Natural killer cell (primary cell): ENCODE data around the gene SHB. TPM values are rescaled to one million over a fixed set of nuclear protein-coding genes. Genes with fewer than 3 reads are reported as not detected.

Experiments
- ATAC-seq, 3 donors: fragments of 150-1000 bp in 2 of 3; fragments of 200-7000 bp in 1 of 3; cut with Tn5 transposase; 1 replicate in 1 of 3; 2 replicates in 2 of 3; pipeline ENCODE4 v1.10.0; 2021; ENCODE audit warnings: mild to moderate bottlenecking in 2 of 3, moderate library complexity in 2 of 3
- DNase-seq, 2 donors: peaks; one replicate each; pipeline versions ENCODE4 v3.0.0 to v3.0.0-alpha.2; 2013 to 2021; ENCODE audit warnings: mixed read lengths in 1 of 2
- H3K27ac ChIP-seq: one replicate; pipeline ENCODE4 v1.5.1; 2013; ENCODE audit warnings: mild to moderate bottlenecking, low read length
- H3K27me3 ChIP-seq: one replicate; pipeline ENCODE4 v1.6.1; 2013; ENCODE audit warnings: low read length; ENCODE audit not compliant: control insufficient read depth, insufficient read depth
- H3K36me3 ChIP-seq: one replicate; pipeline ENCODE4 v1.6.1; 2013; ENCODE audit warnings: low read length; ENCODE audit not compliant: control insufficient read depth, insufficient read depth
- H3K4me1 ChIP-seq: one replicate; pipeline ENCODE4 v1.6.1; 2013; ENCODE audit warnings: low read length; ENCODE audit not compliant: control insufficient read depth, insufficient read depth
- H3K4me3 ChIP-seq: one replicate; pipeline ENCODE4 v1.5.1; 2013; ENCODE audit warnings: low read length
- H3K9me3 ChIP-seq: one replicate; pipeline ENCODE4 v1.6.1; 2013; ENCODE audit warnings: low read length; ENCODE audit not compliant: control insufficient read depth, insufficient read depth
- H3K27ac Mint-ChIP-seq, 2 donors: one replicate each; pipeline ENCODE4 v1.8.0; 2022; ENCODE audit warnings: mild to moderate bottlenecking in 2 of 2, mixed read lengths in 2 of 2, moderate library complexity in 1 of 2
- H3K27me3 Mint-ChIP-seq, 2 donors: one replicate each; pipeline ENCODE4 v1.8.0; 2022; ENCODE audit warnings: low read depth in 2 of 2, mixed read lengths in 2 of 2
- H3K36me3 Mint-ChIP-seq: one replicate; pipeline ENCODE4 v1.8.0; 2022; ENCODE audit warnings: mixed read lengths
- H3K4me1 Mint-ChIP-seq, 2 donors: one replicate each; pipeline ENCODE4 v1.8.0; 2022; ENCODE audit warnings: mixed read lengths in 2 of 2
- H3K4me3 Mint-ChIP-seq: one replicate; pipeline ENCODE4 v1.8.0; 2022; ENCODE audit warnings: mild to moderate bottlenecking, moderate library complexity, mixed read lengths
- H3K9me3 Mint-ChIP-seq, 2 donors: one replicate each; pipeline ENCODE4 v1.8.0; 2022; ENCODE audit warnings: mixed read lengths in 2 of 2
- CTCF ChIP-seq: fragments of 200-600 bp; IDR thresholded peaks from one replicate; pipeline ENCODE4 v1.8.0; 2022; ENCODE audit warnings: antibody characterized with exemption
- WGBS: methylation state at CpG from one replicate; pipeline ENCODE4 v1.1.7; 2013; ENCODE audit warnings: missing lambda C conversion rate; ENCODE audit not compliant: insufficient coverage; 5-methylcytosine and 5-hydroxymethylcytosine counted together
- intact Hi-C: fragments of 100-400 bp; cut with micrococcal nuclease; formaldehyde crosslinking; loops from one replicate; pipeline ENCODE4 v1.14.2; 2022
- total RNA-seq, 4 donors: library from RNA; stranded (reverse); fragments of 120-200 nt in 1 of 4; gene quantifications; one replicate each; pipeline versions ENCODE4 v1.2.3 to v1.2.4, GENCODE V29; 2013 to 2022

The SHB gene
- total RNA-seq, 3 donors from 2014 or later (not counting 1 experiment from before 2014, with no cell fraction given): 2.7 to 7.1 (median 2.9) TPM

- DNase-seq (no peak), ATAC-seq (no peak)
- Histone ChIP-seq H3K4me1 (peaks cover 29% of the 10 kb centered on the region), H3K9me3 (no peaks in the 10 kb centered on the region), H3K4me3 (no peak overlapping the region), H3K36me3 (no peaks in the 10 kb centered on the region), H3K27me3 (no peaks in the 10 kb centered on the region), H3K27ac (no peak overlapping the region)
- Mint-ChIP-seq H3K36me3 (no peaks in the 10 kb centered on the region), H3K9me3 (no peaks in the 10 kb centered on the region), H3K4me1 (peaks cover 38 to 58% of the 10 kb centered on the region in 2 donors), H3K4me3 (no peak overlapping the region), H3K27me3 (peaks cover 0 to 2% of the 10 kb centered on the region in 2 donors), H3K27ac (no peak overlapping the region)
- WGBS: 81% methylated on average over 4 of the region's 5 CpGs
- intact Hi-C loops: no loop called here
- TF ChIP-seq CTCF: no peak
Observed at GRCh38 chr9:38000735-38001134, 68.3 kb downstream of the SHB start.

- no peaks in the 10 kb centered on the region for H3K36me3 ChIP-seq
- Mint-ChIP-seq H3K4me1 (peaks cover 38 to 58% of the 10 kb centered on the region in 2 donors), H3K27ac (no peak overlapping the region), H3K4me3 (no peak overlapping the region), H3K9me3 (no peaks in the 10 kb centered on the region), H3K36me3 (no peaks in the 10 kb centered on the region), H3K27me3 (peaks cover 0 to 5% of the 10 kb centered on the region in 2 donors)
- H3K27ac ChIP-seq: no peak overlapping the region
- no peaks in the 10 kb centered on the region for H3K9me3 ChIP-seq
- no peak overlapping the region for H3K4me3 ChIP-seq
- DNase-seq (no peak), ATAC-seq (no peak)
- WGBS: 93% methylated on average over 9 of the region's 9 CpGs
- H3K4me1 ChIP-seq: peaks cover 32% of the 10 kb centered on the region
- intact Hi-C loops: no loop called here
- no peak for TF ChIP-seq CTCF
- no peaks in the 10 kb centered on the region for H3K27me3 ChIP-seq
Observed at GRCh38 chr9:38000332-38000731, 68.7 kb downstream of the SHB start.

- no peaks in the 10 kb centered on the region for H3K36me3 Mint-ChIP-seq
- no peak overlapping the region for H3K4me3 Mint-ChIP-seq
- no peak for DNase-seq
- intact Hi-C loops: no loop called here
- no peak for TF ChIP-seq CTCF
- peaks cover 36 to 58% of the 10 kb centered on the region in 2 donors for H3K4me1 Mint-ChIP-seq
- Histone ChIP-seq H3K36me3 (no peaks in the 10 kb centered on the region), H3K9me3 (no peaks in the 10 kb centered on the region), H3K4me3 (no peak overlapping the region), H3K27ac (no peak overlapping the region), H3K4me1 (peaks cover 39% of the 10 kb centered on the region), H3K27me3 (no peaks in the 10 kb centered on the region)
- no peaks in the 10 kb centered on the region for H3K9me3 Mint-ChIP-seq
- peaks cover 0 to 5% of the 10 kb centered on the region in 2 donors for H3K27me3 Mint-ChIP-seq
- H3K27ac Mint-ChIP-seq: no peak overlapping the region
- WGBS: 85% methylated on average over 11 of the region's 11 CpGs
- no peak for ATAC-seq
Observed at GRCh38 chr9:37999588-38000189, 69.3 kb downstream of the SHB start.
